CD14-positive monocyte (primary cell): ENCODE data around the gene TNFRSF11A. TPM values are rescaled to one million over a fixed set of nuclear protein-coding genes. Genes with fewer than 3 reads are reported as not detected.

Experiments
- DNase-seq, 3 donors: peaks; one replicate each; pipeline ENCODE4 v3.0.0-alpha.2; 2011 to 2022
- H2AFZ ChIP-seq: 2 replicates; pipeline ENCODE4 v1.6.0; 2012; ENCODE audit warnings: mild to moderate bottlenecking, low read depth, low read length, inconsistent platforms; ENCODE audit not compliant: insufficient read depth, poor library complexity, severe bottlenecking
- H3K27ac ChIP-seq, 2 donors: 1 replicate in 1 of 2; 2 replicates in 1 of 2; pipeline ENCODE4 v1.5.1; 2012 to 2013; ENCODE audit warnings: low read length in 2 of 2, control low read depth in 1 of 2, inconsistent platforms in 1 of 2, low read depth in 1 of 2, mild to moderate bottlenecking in 1 of 2
- H3K27me3 ChIP-seq, 2 donors: one replicate each; pipeline versions ENCODE4 v1.6.0 to v1.6.1; 2011 to 2013; ENCODE audit warnings: low read length in 2 of 2; ENCODE audit not compliant: control insufficient read depth in 2 of 2, insufficient read depth in 2 of 2
- H3K36me3 ChIP-seq, 2 donors: replicated peaks in 1 of 2; 1 replicate in 1 of 2; 2 replicates in 1 of 2; pipeline versions ENCODE4 v1.5.1 to v1.6.1; 2012 to 2013; ENCODE audit warnings: low read length in 2 of 2, control low read depth in 1 of 2, inconsistent platforms in 1 of 2, mild to moderate bottlenecking in 1 of 2; ENCODE audit not compliant: insufficient read depth in 2 of 2, control insufficient read depth in 1 of 2
- H3K4me1 ChIP-seq, 2 donors: 1 replicate in 1 of 2; 2 replicates in 1 of 2; pipeline versions ENCODE4 v1.5.1 to v1.6.1; 2012 to 2013; ENCODE audit warnings: low read length in 2 of 2, control low read depth in 1 of 2, inconsistent platforms in 1 of 2, mild to moderate bottlenecking in 1 of 2, moderate library complexity in 1 of 2; ENCODE audit not compliant: insufficient read depth in 2 of 2, control insufficient read depth in 1 of 2
- H3K4me2 ChIP-seq: replicated peaks from 2 replicates; pipeline ENCODE3; 2012; ENCODE audit warnings: low read length, moderate library complexity, mild to moderate bottlenecking; ENCODE audit not compliant: poor library complexity, severe bottlenecking; ENCODE audit errors: extremely low read depth
- H3K4me3 ChIP-seq, 3 experiments: fragments of 200-600 bp in 1 of 3; sonication (generic) in 1 of 3; replicated peaks in 1 of 3; 1 replicate in 2 of 3; 2 replicates in 1 of 3; pipeline ENCODE4 v1.5.1; 2011 to 2013; ENCODE audit warnings: low read length in 3 of 3, mild to moderate bottlenecking in 3 of 3, control low read depth in 2 of 3, low read depth in 2 of 3, inconsistent platforms in 1 of 3, moderate library complexity in 1 of 3
- H3K79me2 ChIP-seq: 2 replicates; pipeline ENCODE4 v1.6.0; 2012; ENCODE audit warnings: mild to moderate bottlenecking, control low read depth, inconsistent platforms, low read length, moderate library complexity; ENCODE audit not compliant: insufficient read depth
- H3K9ac ChIP-seq: 2 replicates; pipeline ENCODE4 v1.6.0; 2017; ENCODE audit warnings: low read length, mild to moderate bottlenecking; ENCODE audit not compliant: insufficient read depth, poor library complexity, severe bottlenecking
- H3K9me3 ChIP-seq, 2 donors: replicated peaks in 1 of 2; 1 replicate in 1 of 2; 2 replicates in 1 of 2; pipeline versions ENCODE4 v1.5.1 to v1.6.1; 2012 to 2013; ENCODE audit warnings: low read length in 2 of 2, control low read depth in 1 of 2; ENCODE audit not compliant: control insufficient read depth in 1 of 2, insufficient read depth in 1 of 2
- H4K20me1 ChIP-seq: 2 replicates; pipeline ENCODE4 v1.6.0; 2012; ENCODE audit warnings: mild to moderate bottlenecking, low read length, control low read depth, moderate library complexity; ENCODE audit not compliant: insufficient read depth
- H3K27ac Mint-ChIP-seq, 7 donors: one replicate each; pipeline ENCODE4 v1.8.0; 2020; ENCODE audit warnings: mild to moderate bottlenecking in 7 of 7, mixed read lengths in 7 of 7, moderate library complexity in 6 of 7, inconsistent platforms in 2 of 7
- H3K27me3 Mint-ChIP-seq, 3 donors: one replicate each; pipeline ENCODE4 v1.8.0; 2021 to 2022; ENCODE audit warnings: low read depth in 3 of 3, mild to moderate bottlenecking in 3 of 3, mixed read lengths in 3 of 3, moderate library complexity in 3 of 3, inconsistent platforms in 1 of 3
- H3K36me3 Mint-ChIP-seq, 2 donors: one replicate each; pipeline ENCODE4 v1.8.0; 2020; ENCODE audit warnings: mixed read lengths in 2 of 2, inconsistent platforms in 1 of 2, mild to moderate bottlenecking in 1 of 2
- H3K4me1 Mint-ChIP-seq: one replicate; pipeline ENCODE4 v1.8.0; 2020; ENCODE audit warnings: mild to moderate bottlenecking, mixed read lengths
- H3K4me3 Mint-ChIP-seq, 2 donors: one replicate each; pipeline ENCODE4 v1.8.0; 2020; ENCODE audit warnings: mild to moderate bottlenecking in 2 of 2, mixed read lengths in 2 of 2, moderate library complexity in 1 of 2
- H3K9me3 Mint-ChIP-seq, 7 donors: one replicate each; pipeline ENCODE4 v1.8.0; 2020 to 2022; ENCODE audit warnings: mixed read lengths in 7 of 7, mild to moderate bottlenecking in 6 of 7, moderate library complexity in 6 of 7, inconsistent platforms in 2 of 7
- CTCF ChIP-seq: fragments of 200-600 bp; IDR thresholded peaks from one replicate; pipeline ENCODE4 v1.8.0; 2022; ENCODE audit warnings: antibody characterized with exemption, mild to moderate bottlenecking
- WGBS: methylation state at CpG from one replicate; pipeline ENCODE4 v1.1.5; 2013; ENCODE audit warnings: missing lambda C conversion rate; ENCODE audit not compliant: insufficient coverage; 5-methylcytosine and 5-hydroxymethylcytosine counted together
- intact Hi-C, 2 donors: fragments of 100-400 bp; cut with micrococcal nuclease; formaldehyde crosslinking; loops; one replicate each; pipeline versions ENCODE4 v1.15.0 to v1.15.1; 2023
- polyA plus RNA-seq, 3 donors: library from polyadenylated mRNA; depleted of rRNA in 1 of 3; unstranded in 2 of 3; stranded (reverse) in 1 of 3; fragments of 300-500 nt in 2 of 3; fragments of >200 nt in 1 of 3; fragmentation: Illumina TruSeq in 2 of 3; gene quantifications; 1 replicate in 2 of 3; 2 replicates in 1 of 3; pipeline ENCODE4 v1.2.3, GENCODE V29; 2012 to 2021

TNFRSF11A gene
- polyA plus RNA-seq, 3 donors, result 0.05 to 0.67 (median 0.24) TPM

GRCh38 chr18:62407660-62408059 is 82.5 kb downstream of the TNFRSF11A start:
- intact Hi-C loops, result no loop called here
- H3K27me3 Mint-ChIP-seq, result peaks cover 0 to 3% (median 3%) of the 10 kb centered on the region in 3 donors
- H3K4me1 Mint-ChIP-seq, result no peaks in the 10 kb centered on the region
- H3K9ac ChIP-seq, result no peak overlapping the region
- H3K27ac ChIP-seq, result no peak overlapping the region
- no peak overlapping the region for H3K4me3 Mint-ChIP-seq
- peaks cover 2 to 22% (median 11%) of the 10 kb centered on the region in 7 donors for H3K9me3 Mint-ChIP-seq
- no peaks in the 10 kb centered on the region for H3K79me2 ChIP-seq
- no peak overlapping the region for H3K4me3 ChIP-seq
- H3K9me3 ChIP-seq, result peaks cover 0 to 10% of the 10 kb centered on the region in 2 donors
- H3K4me1 ChIP-seq, result no peaks in the 10 kb centered on the region
- WGBS, result 89% methylated on average over 7 of the region's 10 CpGs
- no peaks in the 10 kb centered on the region for H3K36me3 ChIP-seq
- no peak for TF ChIP-seq CTCF
- DNase-seq, result no peak
- H3K27ac Mint-ChIP-seq, result no peak overlapping the region
- no peaks in the 10 kb centered on the region for H3K27me3 ChIP-seq
- no peaks in the 10 kb centered on the region for H3K36me3 Mint-ChIP-seq
- no peaks in the 10 kb centered on the region for H4K20me1 ChIP-seq
- H2AFZ ChIP-seq, result no peak overlapping the region
- no peak overlapping the region for H3K4me2 ChIP-seq

GRCh38 chr18:62409821-62410220 is 84.7 kb downstream of the TNFRSF11A start:
- Histone ChIP-seq H3K4me1 (no peaks in the 10 kb centered on the region), H3K79me2 (no peaks in the 10 kb centered on the region), H3K4me3 (no peak overlapping the region), H3K4me2 (no peak overlapping the region), H3K27ac (no peak overlapping the region), H3K9ac (no peak overlapping the region), H3K27me3 (no peaks in the 10 kb centered on the region), H3K36me3 (no peaks in the 10 kb centered on the region), H4K20me1 (no peaks in the 10 kb centered on the region), H3K9me3 (peaks cover 0 to 10% of the 10 kb centered on the region in 2 donors), H2AFZ (no peak overlapping the region)
- no peak for TF ChIP-seq CTCF
- H3K27me3 Mint-ChIP-seq, result peaks cover 0 to 3% (median 3%) of the 10 kb centered on the region in 3 donors
- H3K4me3 Mint-ChIP-seq, result no peak overlapping the region
- H3K36me3 Mint-ChIP-seq, result no peaks in the 10 kb centered on the region
- WGBS, result 77% methylated on average over 3 of the region's 5 CpGs
- intact Hi-C loops, result loop anchor here in 1 of 2 donors (10.0 kb wide), 1 partner anchor 75 kb away; no protein-coding TSS in a partner anchor
- peak overlapping the region in 1 of 7 donors; percentile 41 for H3K27ac Mint-ChIP-seq
- DNase-seq, result no peak
- no peaks in the 10 kb centered on the region for H3K4me1 Mint-ChIP-seq
- H3K9me3 Mint-ChIP-seq, result peaks cover 0 to 18% (median 11%) of the 10 kb centered on the region in 7 donors
